OCI-LY1 (cell line): ENCODE results near the gene SERPINA3.

Source experiments
- CTCF ChIP-seq: fragments of 200-600 bp; sonication (generic), shearing (Covaris generic); IDR thresholded peaks from 2 replicates; pipeline ENCODE4 v1.5.1; 2017; ENCODE audit warnings: mild to moderate bottlenecking, antibody characterized with exemption, low read length, moderate library complexity, mixed read lengths
- EZH2 ChIP-seq: fragments of 200-600 bp; sonication (generic), shearing (Covaris generic); IDR thresholded peaks from 2 replicates; pipeline ENCODE4 v1.8.0; 2017; ENCODE audit warnings: borderline replicate concordance, mixed run types, mild to moderate bottlenecking, antibody characterized with exemption, low read length, moderate library complexity, mixed read lengths

- TF ChIP-seq CTCF, result no peak
- TF ChIP-seq EZH2, result no peak
Measured at GRCh38 chr14:94646481-94646880, 34.3 kb downstream of the SERPINA3 start.
